Mesothelial cell of epicardium (in vitro differentiated cells): ENCODE results near the gene HPCAL1. TPM values are rescaled to one million over a fixed set of nuclear protein-coding genes. Genes with fewer than 3 reads are reported as not detected.

Experiments used
- DNase-seq, 2 experiments: peaks; one replicate each; pipeline ENCODE4 v3.0.0; 2021; ENCODE audit warnings: low spot score in 2 of 2; ENCODE audit not compliant: unreplicated experiment in 2 of 2
- H3K27ac Mint-ChIP-seq: 2 replicates; pipeline ENCODE4 v1.8.0; 2021; ENCODE audit warnings: mixed read lengths
- H3K27me3 Mint-ChIP-seq: 2 replicates; pipeline ENCODE4 v1.8.0; 2021; ENCODE audit warnings: low read depth, mixed read lengths
- H3K36me3 Mint-ChIP-seq: 2 replicates; pipeline ENCODE4 v1.8.0; 2021; ENCODE audit warnings: mixed read lengths
- H3K4me1 Mint-ChIP-seq: 2 replicates; pipeline ENCODE4 v1.8.0; 2021; ENCODE audit warnings: mixed read lengths
- H3K4me3 Mint-ChIP-seq: 2 replicates; pipeline ENCODE4 v1.8.0; 2021; ENCODE audit warnings: mild to moderate bottlenecking, moderate library complexity, mixed read lengths
- H3K9me3 Mint-ChIP-seq: 2 replicates; pipeline ENCODE4 v1.8.0; 2021; ENCODE audit warnings: mixed read lengths
- total RNA-seq: library from RNA; stranded (reverse); gene quantifications from 3 replicates; pipeline ENCODE4 v1.2.1, GENCODE V29; 2021
- TF ChIP-seq, protein P1 (sequence below): fragments of 200-600 bp; sonication (generic); IDR thresholded peaks from one replicate; pipeline ENCODE4 v1.5.0; 2021; ENCODE audit warnings: antibody characterized with exemption; ENCODE audit not compliant: unreplicated experiment

The HPCAL1 gene
- total RNA-seq, 1 donor from 2014 or later, result 17.5 TPM

DNA sequence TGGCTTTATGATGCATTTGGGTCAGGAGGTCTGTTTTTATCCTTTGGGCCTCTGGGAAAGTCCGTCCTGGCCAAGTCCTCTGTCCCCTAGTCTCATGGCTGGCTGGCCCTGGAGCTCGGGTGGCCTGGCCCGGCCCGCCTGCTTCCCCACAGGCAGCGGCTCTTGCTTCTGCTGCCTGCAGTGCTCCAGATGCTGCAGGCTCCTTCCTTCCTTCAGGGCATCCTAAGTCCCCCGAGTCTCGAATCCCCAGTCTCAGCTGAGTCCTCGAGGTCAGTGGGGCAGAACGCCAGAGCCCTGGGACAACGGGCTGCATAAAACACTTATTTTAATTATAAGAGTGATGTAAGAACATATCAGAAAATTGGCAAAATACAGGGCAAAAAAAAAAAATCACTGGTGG, 71.2 kb downstream of the HPCAL1 start:
- Mint-ChIP-seq H3K36me3 (no peaks in the 10 kb centered on the region), H3K4me3 (no peak overlapping the region), H3K9me3 (no peaks in the 10 kb centered on the region), H3K4me1 (peaks cover 6% of the 10 kb centered on the region), H3K27ac (no peak overlapping the region), H3K27me3 (no peaks in the 10 kb centered on the region)
- DNase-seq, result no peak
- TF ChIP-seq, protein P1, sequence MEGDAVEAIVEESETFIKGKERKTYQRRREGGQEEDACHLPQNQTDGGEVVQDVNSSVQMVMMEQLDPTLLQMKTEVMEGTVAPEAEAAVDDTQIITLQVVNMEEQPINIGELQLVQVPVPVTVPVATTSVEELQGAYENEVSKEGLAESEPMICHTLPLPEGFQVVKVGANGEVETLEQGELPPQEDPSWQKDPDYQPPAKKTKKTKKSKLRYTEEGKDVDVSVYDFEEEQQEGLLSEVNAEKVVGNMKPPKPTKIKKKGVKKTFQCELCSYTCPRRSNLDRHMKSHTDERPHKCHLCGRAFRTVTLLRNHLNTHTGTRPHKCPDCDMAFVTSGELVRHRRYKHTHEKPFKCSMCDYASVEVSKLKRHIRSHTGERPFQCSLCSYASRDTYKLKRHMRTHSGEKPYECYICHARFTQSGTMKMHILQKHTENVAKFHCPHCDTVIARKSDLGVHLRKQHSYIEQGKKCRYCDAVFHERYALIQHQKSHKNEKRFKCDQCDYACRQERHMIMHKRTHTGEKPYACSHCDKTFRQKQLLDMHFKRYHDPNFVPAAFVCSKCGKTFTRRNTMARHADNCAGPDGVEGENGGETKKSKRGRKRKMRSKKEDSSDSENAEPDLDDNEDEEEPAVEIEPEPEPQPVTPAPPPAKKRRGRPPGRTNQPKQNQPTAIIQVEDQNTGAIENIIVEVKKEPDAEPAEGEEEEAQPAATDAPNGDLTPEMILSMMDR, result no peak

DNA sequence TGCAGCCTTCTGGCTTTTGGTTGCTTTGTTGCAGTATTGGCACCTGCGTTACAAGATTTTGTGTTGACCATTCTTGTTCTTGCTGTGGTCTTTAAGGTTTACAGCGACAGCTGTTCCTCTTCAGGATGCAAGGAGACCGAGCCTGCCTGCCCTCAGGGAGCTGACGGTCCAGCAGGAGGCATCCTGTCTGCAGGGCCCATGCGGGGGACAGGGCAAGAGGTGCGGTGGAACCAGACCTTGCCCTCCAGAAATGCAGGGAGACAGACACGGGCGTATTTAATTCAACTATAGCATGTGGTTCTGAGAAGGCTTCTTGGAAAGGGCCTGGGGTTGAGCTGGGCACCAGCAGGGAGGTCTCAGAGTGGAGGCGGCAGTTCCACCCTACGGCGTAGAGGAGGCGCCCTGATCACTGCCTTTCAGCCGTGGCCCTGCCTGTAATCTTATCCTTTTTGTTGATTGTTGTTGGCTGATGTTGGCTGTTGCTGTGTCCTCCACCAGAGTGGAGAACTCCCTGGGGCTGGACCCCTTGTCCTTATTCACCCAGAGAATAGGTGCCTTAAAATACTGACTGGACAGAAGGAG, 71.7 kb downstream of the HPCAL1 start:
- no peaks in the 10 kb centered on the region for H3K9me3 Mint-ChIP-seq

DNA sequence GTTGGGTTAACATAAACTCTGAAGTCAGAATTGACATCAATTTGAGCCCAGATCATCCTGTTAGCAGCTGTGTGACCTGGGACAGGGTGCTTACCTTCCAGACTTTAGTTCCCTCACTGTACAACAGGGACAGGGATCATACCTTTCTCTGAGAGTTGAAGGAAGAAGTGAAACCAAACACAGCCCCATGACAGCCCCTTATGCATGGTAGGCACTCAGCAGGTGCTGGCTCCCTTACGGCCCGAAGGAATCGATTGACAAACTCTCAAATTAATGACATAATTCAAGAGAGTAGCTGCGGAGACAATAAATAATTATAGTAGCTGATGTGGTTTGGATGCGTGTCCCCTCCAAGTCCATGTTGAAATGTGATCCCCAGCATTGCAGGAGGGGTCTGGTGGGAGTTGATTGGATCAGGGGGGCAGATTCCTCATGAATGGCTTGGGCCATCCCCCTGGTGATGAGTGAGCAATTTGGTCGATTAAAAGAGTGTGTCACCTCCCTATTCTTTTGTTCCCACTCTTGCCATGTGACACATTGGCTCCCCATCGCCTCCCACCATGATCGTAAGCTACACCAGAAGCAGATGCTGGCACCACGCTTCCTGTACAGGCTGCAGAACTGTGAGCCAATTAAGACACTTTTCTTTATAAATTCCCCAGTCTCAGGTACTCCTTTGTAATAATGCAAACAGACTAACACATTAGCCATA, 73.0 kb downstream of the HPCAL1 start:
- Mint-ChIP-seq H3K36me3 (no peaks in the 10 kb centered on the region), H3K27ac (no peak overlapping the region), H3K9me3 (no peaks in the 10 kb centered on the region), H3K4me3 (no peak overlapping the region), H3K4me1 (peaks cover 4% of the 10 kb centered on the region), H3K27me3 (no peaks in the 10 kb centered on the region)
- DNase-seq, result no peak
- TF ChIP-seq, protein P1, result no peak

More for the DNA sequence above, 71.7 kb downstream of the HPCAL1 start:
- Mint-ChIP-seq H3K27ac (peak overlapping the region; percentile 34), H3K4me1 (peaks cover 6% of the 10 kb centered on the region), H3K4me3 (no peak overlapping the region), H3K36me3 (no peaks in the 10 kb centered on the region), H3K27me3 (no peaks in the 10 kb centered on the region)
- TF ChIP-seq, protein P1, result no peak
- no peak for DNase-seq

DNA sequence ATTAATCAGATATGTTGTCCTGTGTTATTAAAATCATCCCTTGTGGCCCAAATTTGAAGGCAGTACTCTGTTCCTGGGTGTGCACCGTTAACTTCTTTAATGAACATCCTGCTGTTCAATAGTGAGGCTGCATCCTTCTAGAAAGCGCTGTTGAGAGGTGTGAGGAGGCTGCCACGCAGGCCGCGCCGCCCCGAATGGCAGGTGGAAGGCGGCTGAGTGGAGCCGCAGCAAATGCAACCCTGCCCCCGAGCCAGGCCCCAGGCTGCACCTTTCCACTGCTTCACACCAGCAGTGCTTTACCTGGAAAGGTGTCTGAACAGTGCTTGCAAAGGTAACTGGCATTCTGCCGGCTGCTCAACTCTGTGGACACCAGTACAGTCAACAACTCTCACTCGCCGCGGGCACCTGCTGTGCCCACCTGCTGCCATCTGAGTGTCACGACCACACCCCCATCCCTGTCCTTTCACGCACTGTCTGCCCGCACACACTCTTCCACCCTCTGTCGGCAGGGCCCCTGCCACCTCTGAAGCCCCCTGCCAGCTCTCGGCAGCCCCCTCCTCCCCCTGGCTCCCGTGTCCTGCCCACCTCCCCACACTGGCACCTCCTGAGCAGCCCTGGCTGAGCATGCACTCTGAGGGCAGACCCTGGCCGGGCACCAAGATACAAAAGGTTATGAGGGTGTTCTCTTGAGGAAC, 74.5 kb downstream of the HPCAL1 start:
- Mint-ChIP-seq H3K27ac (no peak overlapping the region), H3K4me1 (peaks cover 4% of the 10 kb centered on the region), H3K4me3 (no peak overlapping the region), H3K27me3 (no peaks in the 10 kb centered on the region), H3K9me3 (no peaks in the 10 kb centered on the region), H3K36me3 (no peaks in the 10 kb centered on the region)
- TF ChIP-seq, protein P1, result no peak
- no peak for DNase-seq

DNA sequence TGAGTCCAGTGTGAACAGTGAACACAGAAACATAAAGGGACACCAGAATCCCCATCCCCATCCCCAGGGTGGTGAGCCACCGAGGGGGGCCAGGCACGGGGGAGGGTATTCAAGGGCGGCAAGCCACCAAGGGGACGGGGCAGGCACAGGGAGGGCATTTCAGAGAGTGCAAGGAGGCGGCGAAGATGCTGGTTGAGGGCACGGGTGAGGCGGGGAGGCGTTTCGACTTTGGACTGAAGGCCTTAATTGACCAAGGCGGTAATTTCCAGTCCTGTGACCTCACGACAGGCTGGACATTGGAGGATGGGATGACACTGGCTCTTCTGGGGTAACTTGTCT, 75.0 kb downstream of the HPCAL1 start:
- H3K9me3 Mint-ChIP-seq, result no peaks in the 10 kb centered on the region
- no peak for DNase-seq
- H3K36me3 Mint-ChIP-seq, result no peaks in the 10 kb centered on the region
- TF ChIP-seq, protein P1, result no peak
- no peak overlapping the region for H3K4me3 Mint-ChIP-seq
- H3K27me3 Mint-ChIP-seq, result no peaks in the 10 kb centered on the region
- H3K4me1 Mint-ChIP-seq, result peaks cover 4% of the 10 kb centered on the region
- no peak overlapping the region for H3K27ac Mint-ChIP-seq
